ENCODE results near the gene SPPL3. TPM values are rescaled to one million over a fixed set of nuclear protein-coding genes. Genes with fewer than 3 reads are reported as not detected.

The SPPL3 gene
- total RNA-seq, 4 donors from 2014 or later, result 5.4 to 82.7 (median 23.2) TPM

GRCh38 chr12:120845696-120846095 is 58.5 kb downstream of the SPPL3 start:
- Histone ChIP-seq H3K27me3 (no peaks in the 10 kb centered on the region), H3K9me3 (no peaks in the 10 kb centered on the region), H3K4me1 (peaks cover 0 to 13% of the 10 kb centered on the region in 2 donors), H3K36me3 (no peaks in the 10 kb centered on the region), H3K4me3 (no peak overlapping the region), H3K27ac (peak overlapping the region in 1 of 2 donors; percentile 45)
- TF ChIP-seq POLR2A (IDR thresholded peaks at IDR 0.05) (no peak), CTCF (IDR thresholded peaks at IDR 0.05) (no peak)
- intact Hi-C loops (cut with DNase I; ENCODE audit: low total_unique reads), result no loop called here
- no peak for DNase-seq

- no peak for TF ChIP-seq POLR2A (IDR thresholded peaks at IDR 0.05)
- TF ChIP-seq CTCF (IDR thresholded peaks at IDR 0.05), result no peak
- Histone ChIP-seq H3K36me3 (no peaks in the 10 kb centered on the region), H3K4me3 (no peak overlapping the region), H3K9me3 (no peaks in the 10 kb centered on the region), H3K27ac (peak overlapping the region in 1 of 2 donors; percentile 40), H3K27me3 (no peaks in the 10 kb centered on the region), H3K4me1 (peaks cover 0 to 13% of the 10 kb centered on the region in 2 donors)
- no peak for DNase-seq
- intact Hi-C loops (cut with DNase I; ENCODE audit: low total_unique reads), result no loop called here
Measured at GRCh38 chr12:120844768-120845449, 59.2 kb downstream of the SPPL3 start.

GRCh38 chr12:120844297-120844696 is 59.9 kb downstream of the SPPL3 start:
- Histone ChIP-seq H3K27ac (peak overlapping the region in 1 of 2 donors; percentile 40), H3K4me3 (no peak overlapping the region), H3K4me1 (peaks cover 0 to 13% of the 10 kb centered on the region in 2 donors), H3K9me3 (no peaks in the 10 kb centered on the region), H3K27me3 (no peaks in the 10 kb centered on the region), H3K36me3 (no peaks in the 10 kb centered on the region)
- DNase-seq, result no peak
- TF ChIP-seq CTCF (IDR thresholded peaks at IDR 0.05) (no peak), POLR2A (IDR thresholded peaks at IDR 0.05) (no peak)
- intact Hi-C loops (cut with DNase I; ENCODE audit: low total_unique reads), result no loop called here

GRCh38 chr12:120843472-120843871 is 60.7 kb downstream of the SPPL3 start:
- Histone ChIP-seq H3K4me3 (no peak overlapping the region), H3K27me3 (no peaks in the 10 kb centered on the region), H3K9me3 (no peaks in the 10 kb centered on the region), H3K27ac (no peak overlapping the region), H3K36me3 (no peaks in the 10 kb centered on the region), H3K4me1 (peaks cover 0 to 13% of the 10 kb centered on the region in 2 donors)
- no peak for DNase-seq
- TF ChIP-seq CTCF (IDR thresholded peaks at IDR 0.05), result no peak
- TF ChIP-seq POLR2A (IDR thresholded peaks at IDR 0.05), result no peak
- intact Hi-C loops (cut with DNase I; ENCODE audit: low total_unique reads), result no loop called here

GRCh38 chr12:120842595-120842994 is 61.6 kb downstream of the SPPL3 start:
- Histone ChIP-seq H3K4me3 (no peak overlapping the region), H3K4me1 (peaks cover 0 to 13% of the 10 kb centered on the region in 2 donors), H3K36me3 (no peaks in the 10 kb centered on the region), H3K27me3 (no peaks in the 10 kb centered on the region), H3K27ac (no peak overlapping the region), H3K9me3 (no peaks in the 10 kb centered on the region)
- no peak for TF ChIP-seq CTCF (IDR thresholded peaks at IDR 0.05)
- no peak for TF ChIP-seq POLR2A (IDR thresholded peaks at IDR 0.05)
- intact Hi-C loops (cut with DNase I; ENCODE audit: low total_unique reads), result no loop called here
- DNase-seq, result no peak
